OCI-LY3 (cell line): ENCODE results near the gene NR2F1-AS1.
A peak's percentile ranks its signal among the peaks of the same experiment; 100 is the strongest.

Experiments
- H2AFZ ChIP-seq: fragments of 200-600, 300-600 bp; shearing (Covaris generic); 2 replicates; pipeline ENCODE4 v1.6.0; 2014; ENCODE audit warnings: antibody characterized with exemption, low read depth, low read length
- H3K27ac ChIP-seq: fragments of 200-600, 300-600 bp; sonication (generic); 2 replicates; pipeline ENCODE4 v1.5.1; 2014; ENCODE audit warnings: mild to moderate bottlenecking, low read length, moderate library complexity, mixed read lengths
- H3K27me3 ChIP-seq: fragments of 200-600, 300-600 bp; sonication (generic); 2 replicates; pipeline ENCODE4 v1.6.1; 2014; ENCODE audit warnings: low read depth, low read length, mixed read lengths
- H3K36me3 ChIP-seq: fragments of 200-600, 300-600 bp; sonication (generic); replicated peaks from 2 replicates; pipeline ENCODE3; 2014; ENCODE audit warnings: low read depth, low read length, mixed read lengths
- H3K4me1 ChIP-seq: fragments of 300-600, 200-600 bp; sonication (generic); 2 replicates; pipeline ENCODE4 v1.6.1; 2014; ENCODE audit warnings: low read length, mixed read lengths
- H3K4me2 ChIP-seq: fragments of 200-600, 300-600 bp; sonication (generic); 2 replicates; pipeline ENCODE4 v1.6.1; 2014; ENCODE audit warnings: low read length, mixed read lengths
- H3K4me3 ChIP-seq: fragments of 300-600, 200-600 bp; sonication (generic); 2 replicates; pipeline ENCODE4 v1.5.1; 2014; ENCODE audit warnings: antibody characterized with exemption, mild to moderate bottlenecking, low read length, moderate library complexity
- H3K79me2 ChIP-seq: fragments of 300-600, 200-600 bp; shearing (Covaris generic); 2 replicates; pipeline ENCODE4 v1.6.1; 2014; ENCODE audit warnings: mild to moderate bottlenecking, low read length, mixed read lengths
- H3K9ac ChIP-seq: fragments of 300-600, 200-600 bp; shearing (Covaris generic); 2 replicates; pipeline ENCODE4 v1.6.0; 2014; ENCODE audit warnings: mild to moderate bottlenecking, low read length, moderate library complexity
- H3K9me3 ChIP-seq: fragments of 200-600, 300-600 bp; shearing (Covaris generic); 2 replicates; pipeline ENCODE4 v1.6.1; 2014; ENCODE audit warnings: low read length, mixed read lengths; ENCODE audit not compliant: insufficient read depth
- H4K20me1 ChIP-seq: fragments of 200-600, 300-600 bp; sonication (generic); 2 replicates; pipeline ENCODE4 v1.6.1; 2016; ENCODE audit warnings: low read length, mixed read lengths; ENCODE audit not compliant: insufficient read depth
- EZH2phosphoT487 ChIP-seq: fragments of 200-600 bp; shearing (Covaris generic); IDR thresholded peaks from 2 replicates; pipeline ENCODE4 v1.6.1; 2018; ENCODE audit warnings: antibody characterized with exemption, mixed run types, low read depth
- TF ChIP-seq, protein P1 (sequence below): fragments of 200-600, 300-600 bp; sonication (generic); IDR thresholded peaks from 2 replicates; pipeline ENCODE4 v1.5.1; 2014; ENCODE audit warnings: antibody characterized with exemption, low read length, low read depth

Gene NR2F1-AS1

DNA sequence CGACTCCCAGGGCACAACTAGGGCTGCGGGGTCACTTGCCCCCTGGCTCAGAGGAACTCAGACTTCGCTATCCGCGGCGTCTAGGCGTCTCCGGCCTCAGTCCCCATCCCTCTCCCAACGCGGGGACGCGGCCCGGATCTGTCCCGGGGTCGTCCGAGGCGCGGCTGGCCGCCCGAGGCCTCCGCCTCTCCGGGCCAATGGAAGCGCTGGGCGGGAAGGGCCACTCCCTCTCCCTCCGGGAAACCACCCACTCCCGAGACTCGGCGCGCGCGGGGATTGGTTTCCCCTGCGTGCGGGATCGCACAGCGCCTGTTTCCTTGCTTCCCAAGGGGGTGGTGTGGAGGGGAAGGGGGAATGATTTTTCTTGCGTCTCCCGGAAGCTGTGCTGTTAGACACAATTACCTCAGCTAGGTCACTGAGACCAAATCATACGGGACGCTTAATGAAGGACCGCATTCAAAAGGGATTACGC lies 40.3 kb upstream of the NR2F1-AS1 start:
- peak overlapping the region; percentile 64 for H3K4me2 ChIP-seq

DNA sequence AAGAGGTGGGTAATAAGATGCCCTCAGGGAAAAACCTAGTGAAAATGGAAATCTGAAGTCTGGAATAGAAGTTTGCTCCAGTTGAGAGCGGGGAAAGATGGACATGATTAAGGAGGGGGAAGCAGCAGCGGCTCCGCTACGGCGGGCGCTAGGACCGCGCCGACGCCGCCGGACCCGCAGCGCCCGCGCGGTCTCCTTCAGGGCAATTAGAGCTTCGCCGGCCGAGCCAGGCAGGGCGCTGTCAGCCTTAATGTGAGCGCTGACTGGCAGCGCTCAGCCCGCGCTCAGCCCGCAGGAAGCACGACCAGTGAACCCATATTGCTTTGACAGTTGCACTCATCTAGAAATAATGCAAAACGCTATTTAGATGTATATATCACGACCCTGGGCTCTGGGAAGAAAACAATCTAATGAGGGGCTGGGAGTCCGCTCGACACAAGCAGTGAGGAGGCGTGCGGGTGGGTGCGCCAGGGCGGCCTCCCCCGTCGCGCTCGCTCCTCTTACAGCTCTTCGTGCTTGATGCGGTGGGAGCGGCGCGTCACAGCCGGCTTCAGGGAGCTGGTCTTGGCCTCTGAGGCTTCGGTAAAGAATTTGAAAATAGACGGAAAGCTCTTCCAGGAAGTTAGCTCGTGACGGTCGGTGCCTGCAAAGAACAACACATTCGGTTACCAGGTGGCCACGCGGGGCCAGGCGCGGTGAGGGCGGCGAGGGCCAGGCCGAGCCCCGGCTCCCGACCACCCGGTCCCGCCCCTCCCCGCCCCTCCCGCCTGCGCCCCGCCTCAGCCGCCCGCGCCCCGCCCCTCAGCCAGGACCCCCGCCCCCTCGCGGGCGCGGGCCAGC lies 39.7 kb upstream of the NR2F1-AS1 start:
- Histone ChIP-seq H3K36me3 (no peaks in the 10 kb centered on the region), H4K20me1 (no peaks in the 10 kb centered on the region), H3K9ac (peak overlapping the region; percentile 74), H3K27ac (peak overlapping the region; percentile 41), H3K79me2 (no peaks in the 10 kb centered on the region), H2AFZ (peak overlapping the region; percentile 64; the same call in 1 of the 2 replicates), H3K4me2 (peak overlapping the region; percentile 82), H3K4me1 (peaks cover 13% of the 10 kb centered on the region), H3K4me3 (peak overlapping the region; percentile 95), H3K9me3 (no peaks in the 10 kb centered on the region), H3K27me3 (no peaks in the 10 kb centered on the region)
- TF ChIP-seq, protein P1, sequence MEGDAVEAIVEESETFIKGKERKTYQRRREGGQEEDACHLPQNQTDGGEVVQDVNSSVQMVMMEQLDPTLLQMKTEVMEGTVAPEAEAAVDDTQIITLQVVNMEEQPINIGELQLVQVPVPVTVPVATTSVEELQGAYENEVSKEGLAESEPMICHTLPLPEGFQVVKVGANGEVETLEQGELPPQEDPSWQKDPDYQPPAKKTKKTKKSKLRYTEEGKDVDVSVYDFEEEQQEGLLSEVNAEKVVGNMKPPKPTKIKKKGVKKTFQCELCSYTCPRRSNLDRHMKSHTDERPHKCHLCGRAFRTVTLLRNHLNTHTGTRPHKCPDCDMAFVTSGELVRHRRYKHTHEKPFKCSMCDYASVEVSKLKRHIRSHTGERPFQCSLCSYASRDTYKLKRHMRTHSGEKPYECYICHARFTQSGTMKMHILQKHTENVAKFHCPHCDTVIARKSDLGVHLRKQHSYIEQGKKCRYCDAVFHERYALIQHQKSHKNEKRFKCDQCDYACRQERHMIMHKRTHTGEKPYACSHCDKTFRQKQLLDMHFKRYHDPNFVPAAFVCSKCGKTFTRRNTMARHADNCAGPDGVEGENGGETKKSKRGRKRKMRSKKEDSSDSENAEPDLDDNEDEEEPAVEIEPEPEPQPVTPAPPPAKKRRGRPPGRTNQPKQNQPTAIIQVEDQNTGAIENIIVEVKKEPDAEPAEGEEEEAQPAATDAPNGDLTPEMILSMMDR = peak; percentile 17
- TF ChIP-seq EZH2phosphoT487 = no peak

More for the DNA sequence above, 40.3 kb upstream of the NR2F1-AS1 start:
- H4K20me1 ChIP-seq = no peaks in the 10 kb centered on the region
- no peaks in the 10 kb centered on the region for H3K27me3 ChIP-seq
- no peaks in the 10 kb centered on the region for H3K79me2 ChIP-seq
- peak overlapping the region; percentile 95 for H3K4me3 ChIP-seq
- no peaks in the 10 kb centered on the region for H3K9me3 ChIP-seq
- peaks cover 13% of the 10 kb centered on the region for H3K4me1 ChIP-seq
- H3K9ac ChIP-seq = peak overlapping the region; percentile 63
- TF ChIP-seq, protein P1 = no peak
- no peak for TF ChIP-seq EZH2phosphoT487
- H3K36me3 ChIP-seq = no peaks in the 10 kb centered on the region
- H3K27ac ChIP-seq = no peak overlapping the region
- peak overlapping the region; percentile 64 for H2AFZ ChIP-seq

DNA sequence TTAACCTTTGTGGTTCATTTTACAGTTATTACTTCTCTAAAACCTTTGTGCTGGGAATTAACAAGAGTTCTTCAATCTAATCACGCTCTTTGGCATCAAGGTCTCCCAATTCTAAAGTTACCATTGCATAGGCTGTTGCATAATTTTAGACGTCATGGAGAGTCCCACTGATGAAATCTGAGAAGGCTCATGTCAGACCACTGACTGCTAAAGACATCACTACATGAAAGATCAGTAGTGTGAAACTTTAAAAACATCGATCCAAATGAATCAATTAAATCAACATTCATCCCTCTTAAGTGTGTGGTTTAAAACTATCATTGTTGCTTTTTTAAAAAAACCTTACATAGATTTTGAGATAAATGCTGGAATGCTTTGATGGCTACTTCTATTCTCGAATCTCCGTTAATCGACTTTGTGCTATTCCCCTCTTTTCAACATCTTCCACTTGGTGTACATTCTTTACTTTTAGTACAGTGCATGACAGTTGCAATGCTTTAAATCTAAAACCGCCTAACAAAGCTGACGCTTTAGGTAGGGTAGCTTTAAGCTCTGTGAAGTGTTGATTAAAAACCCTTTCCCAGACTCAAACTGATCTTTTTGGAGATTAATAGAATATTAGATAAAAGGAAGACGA lies 35.6 kb upstream of the NR2F1-AS1 start:
- Histone ChIP-seq H3K9me3 (no peaks in the 10 kb centered on the region), H4K20me1 (no peaks in the 10 kb centered on the region), H3K36me3 (no peaks in the 10 kb centered on the region), H3K4me2 (no peak overlapping the region), H3K27ac (no peak overlapping the region), H3K79me2 (no peaks in the 10 kb centered on the region), H3K4me3 (no peak overlapping the region), H3K4me1 (peaks cover 4% of the 10 kb centered on the region), H2AFZ (no peak overlapping the region), H3K27me3 (peaks cover 7% of the 10 kb centered on the region), H3K9ac (no peak overlapping the region)
- TF ChIP-seq EZH2phosphoT487 = no peak
- TF ChIP-seq, protein P1 = no peak

DNA sequence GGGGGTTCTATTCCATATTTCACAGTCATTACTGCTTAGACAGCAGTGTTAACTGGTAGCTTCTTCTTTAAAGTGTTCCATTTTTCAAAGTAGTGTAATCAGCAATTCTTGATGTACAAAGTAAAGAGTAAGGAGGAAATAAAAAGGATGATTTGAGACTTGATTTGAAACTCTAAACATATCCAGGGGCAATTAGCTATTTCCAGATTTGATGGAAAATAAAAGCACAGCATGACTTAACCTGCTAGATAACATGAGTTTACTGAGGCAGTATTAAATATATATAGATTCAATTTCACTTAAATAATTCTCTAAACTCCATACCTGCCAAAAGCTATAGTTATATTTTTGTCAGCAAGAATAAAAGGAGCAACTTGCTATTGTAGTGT lies 31.8 kb upstream of the NR2F1-AS1 start:
- Histone ChIP-seq H3K4me1 (0 out of 2 replicates have a peak, but pooled peaks cover 5% of the 10 kb centered on the region), H3K9me3 (no peaks in the 10 kb centered on the region), H2AFZ (no peak overlapping the region), H4K20me1 (no peaks in the 10 kb centered on the region), H3K9ac (no peak overlapping the region), H3K4me3 (no peak overlapping the region), H3K36me3 (no peaks in the 10 kb centered on the region), H3K79me2 (no peaks in the 10 kb centered on the region), H3K4me2 (no peak overlapping the region), H3K27ac (no peak overlapping the region), H3K27me3 (peaks cover 42% of the 10 kb centered on the region)
- no peak for TF ChIP-seq EZH2phosphoT487
- TF ChIP-seq, protein P1 = no peak
